H1 (cell line): Measurements from ENCODE around the gene COPS6. TPM values are rescaled to one million over a fixed set of nuclear protein-coding genes. Genes with fewer than 3 reads are reported as not detected.
"Not testable (repeated sequence)": the region's sequence is repeated elsewhere in the genome, so short reads cannot be mapped to it uniquely, and the experiment has no call there.

ENCODE experiments used
- CTCF ChIA-PET: fragments of 300-600 bp; sonication (Branson Sonifier 250); formaldehyde crosslinking; loops from one replicate; lab custom pipeline; 2021; ENCODE audit not compliant: partially characterized antibody; lab: Charles Lee
- POLR2A ChIA-PET: fragments of 300-600 bp; sonication (Branson Sonifier 250); formaldehyde crosslinking; loops from one replicate; lab custom pipeline; 2021; ENCODE audit warnings: inconsistent platforms; ENCODE audit not compliant: partially characterized antibody; lab: Charles Lee
- DNase-seq, 2 experiments: peaks; one replicate each; pipeline versions ENCODE4 v3.0.0 to v3.0.0-alpha.2; 2010 to 2022; ENCODE audit warnings: low spot score in 2 of 2, low read depth in 1 of 2, mixed read lengths in 1 of 2
- FAIRE-seq: peaks from 2 replicates; lab custom pipeline; 2011; peaks lifted over from hg19 to GRCh38; lab: Jason Lieb, UNC
- H2AFZ ChIP-seq: 2 replicates; pipeline ENCODE4 v1.8.1; 2012; ENCODE audit warnings: low read length, inconsistent platforms
- H2AK5ac ChIP-seq: 2 replicates; pipeline ENCODE4 v1.6.1; 2013; ENCODE audit warnings: low read depth, low read length
- H2BK120ac ChIP-seq: replicated peaks from 2 replicates; pipeline ENCODE3; 2013; ENCODE audit warnings: low read depth, low read length, inconsistent platforms
- H2BK12ac ChIP-seq: 2 replicates; pipeline ENCODE4 v1.6.1; 2013; ENCODE audit warnings: low read depth, low read length
- H2BK15ac ChIP-seq: 2 replicates; pipeline ENCODE4 v1.6.1; 2013; ENCODE audit warnings: low read length
- H2BK20ac ChIP-seq: 2 replicates; pipeline ENCODE4 v1.6.1; 2013; ENCODE audit warnings: low read length
- H2BK5ac ChIP-seq: 2 replicates; pipeline ENCODE4 v1.6.1; 2013; ENCODE audit warnings: low read depth, low read length
- H3K14ac ChIP-seq: 2 replicates; pipeline ENCODE4 v1.6.1; 2013; ENCODE audit warnings: inconsistent platforms; ENCODE audit not compliant: insufficient read length
- H3K18ac ChIP-seq: 2 replicates; pipeline ENCODE4 v1.6.1; 2013; ENCODE audit warnings: low read length; ENCODE audit errors: extremely low read depth
- H3K23ac ChIP-seq: 2 replicates; pipeline ENCODE4 v1.6.1; 2013; ENCODE audit warnings: inconsistent platforms; ENCODE audit not compliant: insufficient read length
- H3K23me2 ChIP-seq: 2 replicates; pipeline ENCODE4 v1.6.1; 2013; ENCODE audit warnings: low read depth, low read length
- H3K27ac ChIP-seq: 2 replicates; pipeline ENCODE4 v1.6.1; 2011; ENCODE audit warnings: low read depth, low read length, inconsistent platforms
- H3K27me3 ChIP-seq, 4 experiments: replicated peaks in 1 of 4; 1 replicate in 1 of 4; 2 replicates in 3 of 4; pipeline versions ENCODE4 v1.6.1 to v1.8.1; 2011 to 2013; ENCODE audit warnings: low read length in 3 of 4, mild to moderate bottlenecking in 3 of 4, inconsistent platforms in 2 of 4, mixed read lengths in 2 of 4, moderate library complexity in 1 of 4; ENCODE audit not compliant: control insufficient read depth in 3 of 4, insufficient read depth in 3 of 4; ENCODE audit errors: extremely low read depth in 1 of 4
- H3K36me3 ChIP-seq, 4 experiments: 2 replicates each; pipeline versions ENCODE4 v1.6.1 to v1.8.1; 2011 to 2013; ENCODE audit warnings: mild to moderate bottlenecking in 4 of 4, low read length in 3 of 4, moderate library complexity in 2 of 4, control low read depth in 1 of 4, inconsistent platforms in 1 of 4; ENCODE audit not compliant: insufficient read depth in 4 of 4, control insufficient read depth in 2 of 4
- H3K4ac ChIP-seq: replicated peaks from 2 replicates; pipeline ENCODE3; 2013; ENCODE audit warnings: low read length, low read depth, mixed read lengths, inconsistent platforms; ENCODE audit not compliant: insufficient read length
- H3K4me1 ChIP-seq, 4 experiments: replicated peaks in 1 of 4; 1 replicate in 1 of 4; 2 replicates in 3 of 4; pipeline versions ENCODE4 v1.6.1 to v1.8.1; 2011 to 2013; ENCODE audit warnings: low read length in 3 of 4, inconsistent platforms in 2 of 4, mixed read lengths in 1 of 4; ENCODE audit not compliant: insufficient read depth in 4 of 4, control insufficient read depth in 3 of 4
- H3K4me2 ChIP-seq, 2 experiments: 2 replicates each; pipeline versions ENCODE4 v1.6.1 to v1.8.1; 2011 to 2013; ENCODE audit warnings: low read depth in 2 of 2, low read length in 2 of 2, control low read depth in 1 of 2, inconsistent platforms in 1 of 2, mild to moderate bottlenecking in 1 of 2; ENCODE audit not compliant: insufficient read depth in 1 of 2
- H3K4me3 ChIP-seq, 4 experiments: fragments of 200-600, 300-600 bp in 1 of 4; sonication (generic), shearing (Covaris generic), sonication (Bioruptor Twin) in 1 of 4; 2 replicates each; pipeline versions ENCODE4 v1.5.1 to v1.8.1; 2011 to 2016; ENCODE audit warnings: low read length in 4 of 4, low read depth in 3 of 4, control low read depth in 2 of 4, inconsistent platforms in 2 of 4, mild to moderate bottlenecking in 2 of 4, mixed read lengths in 1 of 4, moderate library complexity in 1 of 4; ENCODE audit not compliant: insufficient read depth in 2 of 4; ENCODE audit errors: extremely low read depth in 1 of 4
- H3K56ac ChIP-seq: replicated peaks from 2 replicates; pipeline ENCODE3; 2013; ENCODE audit warnings: low read depth, mild to moderate bottlenecking, mixed read lengths, low read length, inconsistent platforms; ENCODE audit not compliant: insufficient read length
- H3K79me1 ChIP-seq: 2 replicates; pipeline ENCODE4 v1.6.1; 2013; ENCODE audit warnings: low read depth, low read length, control low read depth
- H3K79me2 ChIP-seq, 2 experiments: 2 replicates each; pipeline versions ENCODE4 v1.6.1 to v1.8.1; 2012 to 2013; ENCODE audit warnings: low read length in 2 of 2, mild to moderate bottlenecking in 2 of 2, inconsistent platforms in 1 of 2; ENCODE audit not compliant: insufficient read depth in 2 of 2, control insufficient read depth in 1 of 2
- H3K9ac ChIP-seq, 4 experiments: replicated peaks in 1 of 4; 1 replicate in 1 of 4; 2 replicates in 3 of 4; pipeline versions ENCODE4 v1.6.1 to v1.8.1; 2011 to 2013; ENCODE audit warnings: low read depth in 3 of 4, low read length in 3 of 4, control low read depth in 2 of 4, mild to moderate bottlenecking in 2 of 4, moderate library complexity in 2 of 4, inconsistent platforms in 1 of 4; ENCODE audit errors: extremely low read depth in 1 of 4
- H3K9me3 ChIP-seq, 2 experiments: 2 replicates each; pipeline versions ENCODE4 v1.6.1 to v1.8.1; 2012 to 2013; ENCODE audit warnings: mild to moderate bottlenecking in 2 of 2, moderate library complexity in 2 of 2, control low read depth in 1 of 2, inconsistent platforms in 1 of 2, low read depth in 1 of 2, low read length in 1 of 2, mixed read lengths in 1 of 2; ENCODE audit not compliant: insufficient read depth in 2 of 2
- H4K20me1 ChIP-seq, 2 experiments: replicated peaks in 1 of 2; 2 replicates each; pipeline versions ENCODE3 to v1.8.1; 2011 to 2013; ENCODE audit warnings: inconsistent platforms in 2 of 2, low read length in 2 of 2, mild to moderate bottlenecking in 1 of 2; ENCODE audit not compliant: insufficient read depth in 2 of 2, control insufficient read depth in 1 of 2
- H4K5ac ChIP-seq: 2 replicates; pipeline ENCODE4 v1.6.1; 2013; ENCODE audit warnings: low read length, low read depth, mixed read lengths, inconsistent platforms; ENCODE audit not compliant: insufficient read length
- H4K8ac ChIP-seq: 2 replicates; pipeline ENCODE4 v1.8.0; 2013; ENCODE audit warnings: mild to moderate bottlenecking, moderate library complexity, low read length, inconsistent platforms; ENCODE audit not compliant: insufficient read depth; ENCODE audit errors: extremely low read depth
- H4K91ac ChIP-seq: replicated peaks from 2 replicates; pipeline ENCODE3; 2013; ENCODE audit warnings: low read length, mixed read lengths, inconsistent platforms; ENCODE audit not compliant: insufficient read length
- WGBS, 2 experiments: shearing (Covaris generic) in 1 of 2; methylation state at CpG; one replicate each; pipeline versions ENCODE4 v1.1.6 to v1.1.7; 2013 to 2015; ENCODE audit warnings: low lambda C conversion rate in 2 of 2, mixed read lengths in 2 of 2, inconsistent platforms in 1 of 2, low coverage in 1 of 2, missing lambda C conversion rate in 1 of 2; ENCODE audit not compliant: insufficient replicate concordance in 2 of 2, insufficient coverage in 1 of 2, insufficient read length in 1 of 2; ENCODE audit errors: extremely low coverage in 1 of 2, missing lambda C conversion rate in 1 of 2; 5-methylcytosine and 5-hydroxymethylcytosine counted together
- polyA plus RNA-seq, 7 experiments: library from polyadenylated mRNA; depleted of rRNA in 3 of 7; stranded (reverse) in 5 of 7; unstranded in 2 of 7; fragments of >200 nt in 5 of 7; fragments of 200-250 nt in 2 of 7; gene quantifications; 1 replicate in 5 of 7; 2 replicates in 1 of 7; 4 replicates in 1 of 7; pipeline versions ENCODE4 v1.2.1 to v1.2.3, GENCODE V29; 2011 to 2013; ENCODE audit warnings: missing spikeins in 2 of 7, mixed read lengths in 2 of 7
- total RNA-seq: library from RNA; stranded (reverse); fragmentation: NEBNext Ultra II Directional; extraction: Animal tissue kit (Norgen Biotek cat#: 25700); gene quantifications from 2 replicates; pipeline ENCODE4 v1.2.1, GENCODE V29; 2021

The COPS6 gene
- total and polyA plus RNA-seq, 2 of the 8 experiments (the other 6 are each of a cell fraction or from before 2014, with no cell fraction given) = 127 to 225 TPM

DNA sequence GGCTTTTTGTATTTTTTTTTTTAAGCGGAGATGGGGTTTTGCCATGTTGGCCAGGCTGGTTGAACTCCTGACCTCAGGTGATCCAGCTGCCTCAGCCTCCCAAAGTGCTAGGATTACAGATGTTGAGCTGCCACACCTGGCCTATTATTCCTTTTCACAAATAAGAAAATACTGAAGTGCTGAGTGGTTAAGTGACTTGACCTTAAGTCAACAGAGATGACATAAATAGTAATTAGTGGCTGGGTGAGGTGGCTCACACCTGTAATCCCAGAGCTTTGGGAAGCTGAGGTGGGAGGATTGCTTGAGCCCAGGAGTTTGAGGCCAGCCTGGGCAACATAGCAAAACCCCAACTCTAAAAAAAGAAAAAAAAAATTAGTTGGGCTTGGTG, 41.4 kb downstream of the COPS6 start:
- not testable (repeated sequence) for H2AFZ ChIP-seq, H3K14ac ChIP-seq, H2BK5ac ChIP-seq, DNase-seq, H3K4ac ChIP-seq, H3K79me2 ChIP-seq, H3K4me1 ChIP-seq, H3K18ac ChIP-seq, H2BK120ac ChIP-seq, FAIRE-seq, H4K20me1 ChIP-seq, H3K23ac ChIP-seq, H3K9me3 ChIP-seq, H3K36me3 ChIP-seq, H2BK15ac ChIP-seq, H4K91ac ChIP-seq, H3K79me1 ChIP-seq, H2BK12ac ChIP-seq, H2AK5ac ChIP-seq, H3K23me2 ChIP-seq, H4K5ac ChIP-seq, H3K9ac ChIP-seq, H4K8ac ChIP-seq, H3K56ac ChIP-seq, H2BK20ac ChIP-seq, H3K4me3 ChIP-seq, H3K27ac ChIP-seq
- peaks cover 0 to 11% (median 0%) of the 10 kb centered on the region in 4 experiments; a peak in 2 of 7 replicates for H3K27me3 ChIP-seq
- H3K4me2 ChIP-seq = 0 out of 4 replicates have a peak overlapping the region, but pooled peaks of 1 of the 2 experiments have one; percentile 0
- POLR2A ChIA-PET = interaction anchor here (0.6 to 4.1 kb wide), 14 partner anchors 11 to 544 kb away, joined by 3 to 68 read pairs (median 4); partner anchors contain the start of genes AP4M1, LAMTOR4, MCM7 and ZKSCAN1
- CTCF ChIA-PET = interaction anchor here (0.6 to 9.0 kb wide), 26 partner anchors 9 to 252 kb away, joined by 3 to 108 read pairs (median 5); partner anchors contain the start of genes AP4M1, GAL3ST4, LAMTOR4 and MCM7
- 100% methylated on average over 1 of the region's 1 CpG; no CpG with 5 or more reads in 1 of the 2 experiments for WGBS, 2 experiments
